A549 (cell line): ENCODE results near the gene GUCY1A1. TPM values are rescaled to one million over a fixed set of nuclear protein-coding genes. Genes with fewer than 3 reads are reported as not detected.

Source experiments
- ATAC-seq, 2 experiments: fragments of 200-7000 bp in 1 of 2; fragments of >200 bp in 1 of 2; cut with Nextera tagmentation in 1 of 2; cut with Tn5 transposase in 1 of 2; 3 replicates each; pipeline versions ENCODE4 v1.8.0 to v1.9.1; 2018 to 2020; ENCODE audit warnings: mild to moderate bottlenecking in 1 of 2, moderate library complexity in 1 of 2
- CTCF ChIA-PET: fragments of 300-600 bp; sonication (Branson Sonifier 250); formaldehyde crosslinking; extraction: SDS; loops from one replicate; lab custom pipeline; 2021; ENCODE audit warnings: antibody characterized with exemption, inconsistent platforms; lab: Yijun Ruan, JAX
- POLR2A ChIA-PET: fragments of 350-600 bp; formaldehyde crosslinking; extraction: SDS; loops from one replicate; lab custom pipeline; 2021; ENCODE audit warnings: antibody characterized with exemption, inconsistent platforms; lab: Yijun Ruan, JAX
- DNase-seq, 2 experiments: peaks; one replicate each; pipeline versions ENCODE4 v3.0.0 to v3.0.0-alpha.2; 2011 to 2016; ENCODE audit warnings: low read depth in 1 of 2, low spot score in 1 of 2
- FAIRE-seq: peaks from 2 replicates; lab custom pipeline; 2011; peaks lifted over from hg19 to GRCh38; lab: Jason Lieb, UNC
- H3K27ac ChIP-seq, 2 experiments: fragments of >200 bp; sonication (Bioruptor Twin); formaldehyde crosslinking; 3 replicates each; pipeline ENCODE4 v1.5.1; 2016 to 2017
- H3K4me1 ChIP-seq: fragments of >200 bp; sonication (Bioruptor Twin); formaldehyde crosslinking; 3 replicates; pipeline ENCODE4 v1.6.1; 2016
- H3K4me2 ChIP-seq: fragments of >200 bp; sonication (Bioruptor Twin); formaldehyde crosslinking; 3 replicates; pipeline ENCODE4 v1.6.1; 2016
- H3K4me3 ChIP-seq: fragments of >200 bp; sonication (Bioruptor Twin); formaldehyde crosslinking; 3 replicates; pipeline ENCODE4 v1.5.1; 2016
- H3K9me3 ChIP-seq: fragments of >200 bp; sonication (Bioruptor Twin); formaldehyde crosslinking; 3 replicates; pipeline ENCODE4 v1.6.1; 2016
- CHD2 ChIP-seq: fragments of 150-350 bp; IDR thresholded peaks from 2 replicates; pipeline ENCODE4 v1.6.1; 2014; ENCODE audit warnings: low read length; ENCODE audit not compliant: partially characterized antibody
- EHF ChIP-seq: fragments of 250-450 bp; sonication (Bioruptor Pico); IDR thresholded peaks from 2 replicates; pipeline ENCODE4 v1.5.0; 2020; ENCODE audit warnings: mild to moderate bottlenecking
- EP300 ChIP-seq, 2 experiments: fragments of >200 bp; sonication (Bioruptor Twin); formaldehyde crosslinking; IDR thresholded peaks; 2 replicates in 1 of 2; 3 replicates in 1 of 2; pipeline ENCODE4 v1.6.1; 2016 to 2017
- ESRRA ChIP-seq: fragments of 150-350 bp; IDR thresholded peaks from 2 replicates; pipeline ENCODE4 v1.6.1; 2014; ENCODE audit warnings: mild to moderate bottlenecking, low read length, borderline replicate concordance
- FOSB ChIP-seq: fragments of 250-450 bp; sonication (Bioruptor Pico); IDR thresholded peaks from 2 replicates; pipeline ENCODE4 v1.5.0; 2020; ENCODE audit warnings: mild to moderate bottlenecking, moderate library complexity
- GATA3 ChIP-seq: IDR thresholded peaks from 2 replicates; pipeline ENCODE4 v1.6.1; 2012; ENCODE audit warnings: borderline replicate concordance
- HEYL ChIP-seq: fragments of 250-450 bp; sonication (Bioruptor Pico); IDR thresholded peaks from 2 replicates; pipeline ENCODE4 v1.8.0; 2021; ENCODE audit warnings: mild to moderate bottlenecking, moderate library complexity
- HOXB5 ChIP-seq: fragments of 250-450 bp; sonication (Bioruptor Pico); IDR thresholded peaks from 2 replicates; pipeline ENCODE4 v1.5.0; 2020; ENCODE audit warnings: mild to moderate bottlenecking, moderate library complexity
- JUNB ChIP-seq: fragments of >200 bp; sonication (Bioruptor Twin); formaldehyde crosslinking; IDR thresholded peaks from 2 replicates; pipeline ENCODE4 v1.6.1; 2016
- MAFK ChIP-seq: fragments of 450-650 bp; IDR thresholded peaks from 2 replicates; pipeline ENCODE4 v1.6.1; 2014; ENCODE audit not compliant: partially characterized antibody
- MAZ ChIP-seq: fragments of 150-350 bp; IDR thresholded peaks from 2 replicates; pipeline ENCODE4 v1.6.1; 2014; ENCODE audit warnings: antibody characterized with exemption, low read depth, low read length, borderline replicate concordance
- NR3C1 ChIP-seq: fragments of >200 bp; sonication (Bioruptor Twin); formaldehyde crosslinking; IDR thresholded peaks from 3 replicates; pipeline ENCODE4 v1.6.1; 2017
- POLR2A ChIP-seq: IDR thresholded peaks from 2 replicates; pipeline ENCODE4 v1.6.1; 2012; ENCODE audit warnings: mild to moderate bottlenecking, low read length
- POLR2AphosphoS2 ChIP-seq: conservative IDR thresholded peaks from 2 replicates; pipeline ENCODE4 v1.6.1; 2012; ENCODE audit warnings: low read length, improper control_type of control experiment, inconsistent platforms
- RFX5 ChIP-seq: fragments of 450-650 bp; IDR thresholded peaks from 2 replicates; pipeline ENCODE4 v1.7.1; 2014; ENCODE audit warnings: antibody characterized with exemption, mild to moderate bottlenecking, moderate library complexity
- SMC3 ChIP-seq: fragments of >200 bp; sonication (Bioruptor Twin); formaldehyde crosslinking; IDR thresholded peaks from 3 replicates; pipeline ENCODE4 v1.6.1; 2018; ENCODE audit warnings: inconsistent platforms
- SREBF2 ChIP-seq: fragments of 450-650 bp; IDR thresholded peaks from 2 replicates; pipeline ENCODE4 v1.6.1; 2014; ENCODE audit warnings: mild to moderate bottlenecking, moderate library complexity
- TFCP2L1 ChIP-seq: fragments of 250-450 bp; sonication (Bioruptor Pico); IDR thresholded peaks from 2 replicates; pipeline ENCODE4 v1.5.0; 2021; ENCODE audit warnings: mild to moderate bottlenecking
- ZNF302 ChIP-seq: fragments of 250-450 bp; sonication (Bioruptor Pico); IDR thresholded peaks from 2 replicates; pipeline ENCODE4 v1.9.0; 2021; ENCODE audit warnings: inconsistent platforms, mild to moderate bottlenecking, moderate library complexity
- ZSCAN20 ChIP-seq: fragments of 250-450 bp; sonication (Bioruptor Pico); IDR thresholded peaks from 2 replicates; pipeline ENCODE4 v1.8.0; 2022; ENCODE audit warnings: mild to moderate bottlenecking, moderate library complexity
- WGBS: methylation state at CpG from one replicate; pipeline ENCODE4 v1.1.6; 2017; ENCODE audit errors: missing lambda C conversion rate; 5-methylcytosine and 5-hydroxymethylcytosine counted together
- polyA plus RNA-seq, 4 experiments: library from polyadenylated mRNA; depleted of rRNA in 3 of 4; stranded (reverse); fragments of >200 nt; fragmentation: RNase III in 1 of 4; extraction: RNeasy Plus Mini Kit Qiagen cat#74134 plus additional on column Dnase treatment in 1 of 4; gene quantifications; 2 replicates in 3 of 4; 3 replicates in 1 of 4; pipeline ENCODE4 v1.2.3, GENCODE V29; 2011 to 2017
- TF ChIP-seq, protein P1 (sequence below): fragments of 450-650 bp; IDR thresholded peaks from 2 replicates; pipeline ENCODE4 v1.6.1; 2014; ENCODE audit warnings: antibody characterized with exemption
- TF ChIP-seq, protein P2 (sequence below): fragments of >200 bp; sonication (Bioruptor Twin); formaldehyde crosslinking; IDR thresholded peaks from 3 replicates; pipeline ENCODE4 v1.6.1; 2016
- TF ChIP-seq, protein P3 (sequence below): IDR thresholded peaks from 2 replicates; pipeline ENCODE4 v1.6.1; 2012; ENCODE audit warnings: low read depth, borderline replicate concordance
- TF ChIP-seq, protein P4 (sequence below): fragments of 150-350 bp; IDR thresholded peaks from 2 replicates; pipeline ENCODE4 v1.6.1; 2014; ENCODE audit warnings: low read depth, mild to moderate bottlenecking, low read length

GUCY1A1 gene
- polyA plus RNA-seq, 2 of the 4 experiments (the other 2 are of a cell fraction) = not detected

DNA sequence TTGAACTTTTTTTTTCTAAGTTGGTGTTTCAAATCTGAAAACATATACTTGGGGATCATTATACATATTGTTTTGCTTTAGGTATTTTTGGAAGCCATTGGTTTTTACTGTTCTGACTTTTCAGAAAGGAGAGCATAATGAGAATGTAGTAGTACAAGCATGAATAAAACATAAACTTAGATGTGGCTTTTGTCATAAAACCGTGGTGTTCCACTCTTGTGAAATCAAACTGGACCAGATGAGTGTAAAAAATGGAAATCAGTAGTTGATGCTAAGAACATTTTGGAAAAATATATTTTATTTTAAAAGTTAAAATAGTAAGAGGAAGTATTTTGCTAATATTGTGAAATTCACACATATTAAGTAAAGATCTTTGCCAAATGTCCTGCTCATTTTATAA lies 29.6 kb downstream of the GUCY1A1 start:
- Histone ChIP-seq H3K27ac (no peak overlapping the region), H3K4me3 (no peak overlapping the region), H3K4me1 (no peaks in the 10 kb centered on the region), H3K4me2 (no peak overlapping the region), H3K9me3 (no peaks in the 10 kb centered on the region)
- 0% methylated on average over 1 of the region's 1 CpG for WGBS
- no peak for FAIRE-seq
- TF ChIP-seq MAFK (no peak), SREBF2 (no peak), JUNB (no peak), RFX5 (no peak), SMC3 (no peak), ZSCAN20 (CRISPR knock-in tag) (no peak), GATA3 (no peak), EP300 (IDR thresholded peaks at IDR 0.05) (no peak), HOXB5 (CRISPR knock-in tag) (no peak), CHD2 (no peak), FOSB (CRISPR knock-in tag) (no peak)
- TF ChIP-seq, protein P1, sequence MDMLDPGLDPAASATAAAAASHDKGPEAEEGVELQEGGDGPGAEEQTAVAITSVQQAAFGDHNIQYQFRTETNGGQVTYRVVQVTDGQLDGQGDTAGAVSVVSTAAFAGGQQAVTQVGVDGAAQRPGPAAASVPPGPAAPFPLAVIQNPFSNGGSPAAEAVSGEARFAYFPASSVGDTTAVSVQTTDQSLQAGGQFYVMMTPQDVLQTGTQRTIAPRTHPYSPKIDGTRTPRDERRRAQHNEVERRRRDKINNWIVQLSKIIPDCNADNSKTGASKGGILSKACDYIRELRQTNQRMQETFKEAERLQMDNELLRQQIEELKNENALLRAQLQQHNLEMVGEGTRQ = no peak
- no peak for ATAC-seq
- POLR2A ChIA-PET = no interaction called here
- CTCF ChIA-PET = no interaction called here
- no peak for DNase-seq

DNA sequence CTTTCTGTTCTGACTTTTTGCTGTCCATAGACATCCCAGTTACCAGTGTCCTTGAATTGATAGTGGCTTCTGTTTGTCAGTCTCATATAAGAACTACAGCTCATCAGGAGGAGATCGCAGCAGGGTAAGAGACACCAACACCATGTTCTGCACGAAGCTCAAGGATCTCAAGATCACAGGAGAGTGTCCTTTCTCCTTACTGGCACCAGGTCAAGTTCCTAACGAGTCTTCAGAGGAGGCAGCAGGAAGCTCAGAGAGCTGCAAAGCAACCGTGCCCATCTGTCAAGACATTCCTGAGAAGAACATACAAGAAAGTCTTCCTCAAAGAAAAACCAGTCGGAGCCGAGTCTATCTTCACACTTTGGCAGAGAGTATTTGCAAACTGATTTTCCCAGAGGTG lies 30.1 kb downstream of the GUCY1A1 start:
- DNase-seq (no peak), ATAC-seq (no peak), FAIRE-seq (no peak)
- H3K27ac ChIP-seq = no peak overlapping the region
- no peak overlapping the region for H3K4me2 ChIP-seq
- TF ChIP-seq, protein P2, sequence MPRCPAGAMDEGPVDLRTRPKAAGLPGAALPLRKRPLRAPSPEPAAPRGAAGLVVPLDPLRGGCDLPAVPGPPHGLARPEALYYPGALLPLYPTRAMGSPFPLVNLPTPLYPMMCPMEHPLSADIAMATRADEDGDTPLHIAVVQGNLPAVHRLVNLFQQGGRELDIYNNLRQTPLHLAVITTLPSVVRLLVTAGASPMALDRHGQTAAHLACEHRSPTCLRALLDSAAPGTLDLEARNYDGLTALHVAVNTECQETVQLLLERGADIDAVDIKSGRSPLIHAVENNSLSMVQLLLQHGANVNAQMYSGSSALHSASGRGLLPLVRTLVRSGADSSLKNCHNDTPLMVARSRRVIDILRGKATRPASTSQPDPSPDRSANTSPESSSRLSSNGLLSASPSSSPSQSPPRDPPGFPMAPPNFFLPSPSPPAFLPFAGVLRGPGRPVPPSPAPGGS = no peak
- TF ChIP-seq TFCP2L1 (CRISPR knock-in tag) (no peak), SREBF2 (no peak), EHF (CRISPR knock-in tag) (no peak), POLR2AphosphoS2 (no peak), POLR2A (no peak), MAZ (no peak), ZNF302 (CRISPR knock-in tag) (no peak), HEYL (CRISPR knock-in tag) (no peak)
- TF ChIP-seq, protein P3, sequence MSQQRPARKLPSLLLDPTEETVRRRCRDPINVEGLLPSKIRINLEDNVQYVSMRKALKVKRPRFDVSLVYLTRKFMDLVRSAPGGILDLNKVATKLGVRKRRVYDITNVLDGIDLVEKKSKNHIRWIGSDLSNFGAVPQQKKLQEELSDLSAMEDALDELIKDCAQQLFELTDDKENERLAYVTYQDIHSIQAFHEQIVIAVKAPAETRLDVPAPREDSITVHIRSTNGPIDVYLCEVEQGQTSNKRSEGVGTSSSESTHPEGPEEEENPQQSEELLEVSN = no peak
- TF ChIP-seq, protein P4, sequence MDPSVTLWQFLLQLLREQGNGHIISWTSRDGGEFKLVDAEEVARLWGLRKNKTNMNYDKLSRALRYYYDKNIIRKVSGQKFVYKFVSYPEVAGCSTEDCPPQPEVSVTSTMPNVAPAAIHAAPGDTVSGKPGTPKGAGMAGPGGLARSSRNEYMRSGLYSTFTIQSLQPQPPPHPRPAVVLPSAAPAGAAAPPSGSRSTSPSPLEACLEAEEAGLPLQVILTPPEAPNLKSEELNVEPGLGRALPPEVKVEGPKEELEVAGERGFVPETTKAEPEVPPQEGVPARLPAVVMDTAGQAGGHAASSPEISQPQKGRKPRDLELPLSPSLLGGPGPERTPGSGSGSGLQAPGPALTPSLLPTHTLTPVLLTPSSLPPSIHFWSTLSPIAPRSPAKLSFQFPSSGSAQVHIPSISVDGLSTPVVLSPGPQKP = no peak
- no peaks in the 10 kb centered on the region for H3K4me1 ChIP-seq
- H3K4me3 ChIP-seq = no peak overlapping the region
- ChIA-PET CTCF (no interaction called here), POLR2A (no interaction called here)
- 18% methylated on average over 6 of the region's 6 CpGs for WGBS
- no peaks in the 10 kb centered on the region for H3K9me3 ChIP-seq

DNA sequence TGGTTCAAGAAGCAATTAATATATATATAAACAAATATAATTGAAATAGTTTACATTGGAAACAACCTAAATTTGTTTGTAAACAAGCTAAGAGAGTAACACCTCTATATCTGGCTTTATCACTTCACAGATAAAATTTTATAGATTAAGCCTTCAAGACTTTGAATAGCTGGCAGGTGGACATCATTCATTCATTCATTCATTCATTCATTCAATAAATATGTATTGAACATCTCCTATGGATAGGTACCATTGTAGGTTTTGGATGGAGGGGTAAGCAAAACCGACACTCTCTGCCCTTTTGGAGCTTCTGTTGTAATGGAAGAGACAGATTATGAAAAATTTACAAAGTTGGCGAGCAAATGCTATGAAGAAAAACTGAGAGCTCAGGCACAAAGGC lies 35.2 kb downstream of the GUCY1A1 start:
- FAIRE-seq (no peak), ATAC-seq (no peak), DNase-seq (no peak)
- 22% methylated on average over 2 of the region's 2 CpGs for WGBS
- TF ChIP-seq, protein P3 = no peak
- TF ChIP-seq NR3C1 (no peak), ESRRA (no peak), SMC3 (no peak)
- Histone ChIP-seq H3K27ac (no peak overlapping the region), H3K9me3 (no peaks in the 10 kb centered on the region), H3K4me1 (no peaks in the 10 kb centered on the region), H3K4me3 (no peak overlapping the region), H3K4me2 (no peak overlapping the region)
- ChIA-PET CTCF (no interaction called here), POLR2A (no interaction called here)
